GM19463 (cell line): ENCODE results near the gene ZNF629.
A peak's percentile ranks its signal among the peaks of the same experiment; 100 is the strongest.

Experiments
- ATAC-seq: cut with Tn5 transposase; IDR thresholded peaks from one replicate; pipeline ENCODE4 v1.9.1; 2021; ENCODE audit warnings: mild to moderate bottlenecking, moderate library complexity; ENCODE audit not compliant: unreplicated experiment

Gene ZNF629

GRCh38 chr16:30786115-30786935, 680 bp downstream of the ZNF629 start:
- no peak for ATAC-seq

- no peak for ATAC-seq
Observed at GRCh38 chr16:30785126-30786106, 1.6 kb downstream of the ZNF629 start.

GRCh38 chr16:30784215-30784614, 2.8 kb downstream of the ZNF629 start:
- ATAC-seq: no peak

- ATAC-seq: no peak
Observed at GRCh38 chr16:30783280-30784109, 3.5 kb downstream of the ZNF629 start.

- no peak for ATAC-seq
Observed at GRCh38 chr16:30782486-30783279, 4.3 kb downstream of the ZNF629 start.

GRCh38 chr16:30780549-30780948, 6.5 kb downstream of the ZNF629 start:
- ATAC-seq: no peak

- no peak for ATAC-seq
Observed at GRCh38 chr16:30780021-30780420, 7.0 kb downstream of the ZNF629 start.

- no peak for ATAC-seq
Observed at GRCh38 chr16:30779596-30779995, 7.4 kb downstream of the ZNF629 start.

GRCh38 chr16:30778549-30779244, 8.3 kb downstream of the ZNF629 start:
- ATAC-seq: no peak

- ATAC-seq: no peak
Observed at GRCh38 chr16:30777591-30778297, 9.3 kb downstream of the ZNF629 start.

GRCh38 chr16:30775392-30776188, 11.4 kb downstream of the ZNF629 start:
- ATAC-seq: peak; percentile 72

GRCh38 chr16:30775131-30775391, 11.9 kb downstream of the ZNF629 start:
- no peak for ATAC-seq

GRCh38 chr16:30774367-30775130, 12.5 kb downstream of the ZNF629 start:
- no peak for ATAC-seq

- no peak for ATAC-seq
Observed at GRCh38 chr16:30773826-30774225, 13.2 kb downstream of the ZNF629 start.

GRCh38 chr16:30771726-30772125, 15.3 kb downstream of the ZNF629 start:
- ATAC-seq: no peak

- ATAC-seq: no peak
Observed at GRCh38 chr16:30769379-30770089, 17.5 kb downstream of the ZNF629 start.
